NCI-H345 treated with DMSO at 0.1 percent for 48 hours (cell line): ENCODE results near the gene TNNT2.

Experiments used
- DNase-seq: peaks from one replicate; lab custom pipeline; 2025; ENCODE audit not compliant: unreplicated experiment; lab: John Stamatoyannopoulos, UW

TNNT2 gene

DNA sequence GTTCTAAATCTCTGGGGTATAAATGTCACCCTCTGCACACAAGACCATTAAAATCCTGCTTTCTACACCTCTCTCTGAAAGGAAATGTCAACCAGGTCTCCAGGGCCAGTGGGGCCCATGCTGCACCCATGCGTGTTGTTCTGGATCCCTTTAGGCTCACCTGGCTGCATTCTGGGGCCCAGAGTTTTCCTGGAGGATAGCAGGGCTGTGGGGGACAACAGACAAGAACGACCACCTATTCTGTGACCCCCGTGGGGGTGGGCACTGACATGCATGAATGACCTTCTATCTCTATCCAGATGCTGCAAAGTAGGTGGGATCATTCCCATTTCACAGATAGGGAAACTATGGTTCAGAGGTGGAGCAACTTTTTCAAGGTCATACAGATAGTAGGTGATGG, 41.6 kb downstream of the TNNT2 start:
- no peak for DNase-seq

DNA sequence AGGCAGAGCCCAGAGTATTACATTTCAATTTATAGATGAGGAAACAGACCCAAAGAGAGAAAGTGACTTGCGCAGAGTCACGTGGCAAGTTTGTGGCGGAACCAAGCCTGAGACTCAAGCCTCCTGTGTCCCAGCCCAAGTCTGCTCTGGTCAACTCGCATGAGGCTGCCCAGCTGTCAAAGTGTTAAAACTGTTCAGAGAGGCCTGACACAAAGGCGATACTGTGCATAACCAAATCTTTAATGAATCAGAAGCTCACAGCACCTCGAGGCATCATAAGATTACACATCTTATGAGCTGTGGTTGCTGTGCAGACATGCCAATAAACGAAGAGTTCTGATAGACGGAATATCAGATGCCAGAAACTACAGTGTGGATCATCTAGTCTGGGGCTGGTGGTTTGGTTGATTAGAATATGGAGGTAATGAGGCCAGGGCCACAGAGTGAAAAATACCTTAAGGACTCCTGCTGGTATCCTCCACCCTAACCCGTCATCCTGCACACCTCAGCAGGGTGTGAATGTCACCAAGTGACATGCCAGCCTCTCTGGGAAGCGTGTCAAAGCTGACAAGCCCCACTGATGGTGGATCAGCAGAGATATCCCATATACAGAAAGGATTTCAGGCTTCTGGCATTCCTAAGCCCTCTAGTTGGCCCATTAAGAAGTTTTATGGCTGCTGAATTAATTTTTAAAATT, 42.2 kb downstream of the TNNT2 start:
- no peak for DNase-seq

DNA sequence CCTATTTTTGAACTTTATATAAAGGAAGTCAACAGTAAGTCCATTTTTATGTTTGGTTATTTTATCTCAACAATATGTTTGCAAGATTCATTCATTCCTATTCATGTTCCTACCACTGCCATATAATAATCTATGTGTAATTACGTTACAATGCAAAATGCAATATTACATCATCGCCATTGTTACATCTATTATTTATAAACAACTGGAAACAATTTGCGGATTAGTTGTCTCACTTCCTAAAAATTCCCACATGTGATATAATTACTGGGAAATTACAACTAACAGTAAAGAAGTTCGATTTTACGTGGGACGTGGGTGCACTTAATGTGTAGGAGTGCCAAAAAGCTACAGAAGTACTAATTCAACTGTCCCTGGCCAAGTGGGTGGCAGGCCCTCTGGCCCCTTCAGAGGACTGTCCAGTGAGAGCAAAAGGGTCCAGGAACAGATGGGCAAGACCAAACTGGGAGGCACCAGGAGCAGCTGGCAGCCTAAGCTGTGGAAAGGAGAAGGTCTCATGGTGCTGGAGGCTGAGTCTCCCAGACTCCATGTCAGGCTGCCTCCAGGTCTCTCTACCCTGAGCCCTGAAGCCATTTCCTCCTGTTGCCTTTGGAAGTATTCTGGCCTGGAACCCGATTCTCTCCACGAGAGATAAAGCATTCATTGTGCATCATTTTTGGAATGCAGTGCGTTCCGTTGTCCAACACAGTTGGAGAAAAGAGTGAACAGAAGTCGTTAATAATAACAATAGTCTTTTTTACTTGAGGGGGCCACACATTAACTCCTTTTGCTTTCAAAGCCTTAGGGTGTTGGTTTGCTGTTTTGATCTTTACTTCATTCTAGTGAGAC, 42.9 kb downstream of the TNNT2 start:
- DNase-seq: no peak

DNA sequence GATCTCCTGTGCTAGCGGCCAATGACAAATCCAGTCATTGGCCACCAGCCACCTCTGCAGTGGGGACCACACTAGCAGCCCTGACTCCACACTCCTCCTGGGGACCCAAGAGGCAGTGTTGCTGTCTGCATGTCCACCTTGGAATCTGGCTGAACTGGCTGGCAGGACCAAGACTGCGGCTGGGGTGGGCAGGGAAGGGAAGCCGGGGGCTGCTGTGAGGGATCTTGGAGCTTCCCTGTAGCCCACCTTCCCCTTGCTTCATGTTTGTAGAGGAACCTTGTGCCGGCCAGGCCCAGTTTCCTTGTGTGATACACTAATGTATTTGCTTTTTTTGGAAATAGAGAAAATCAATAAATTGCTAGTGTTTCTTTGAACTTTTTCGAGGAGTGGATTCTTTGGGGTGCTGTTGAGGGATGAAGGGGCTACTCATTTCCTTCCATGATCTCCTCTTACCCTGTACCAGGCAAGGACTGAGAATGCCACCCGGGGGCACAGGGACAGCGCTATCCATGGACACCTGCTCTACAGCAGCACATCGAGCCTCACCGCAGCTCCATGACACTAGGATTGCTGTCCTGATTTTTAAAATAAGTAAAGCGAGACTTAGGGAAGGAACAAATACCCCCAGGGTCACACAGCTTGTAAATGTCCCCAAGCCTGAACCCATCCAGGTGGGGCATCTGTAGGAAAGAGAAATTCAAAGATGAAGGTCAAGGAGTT, 44.7 kb downstream of the TNNT2 start:
- no peak for DNase-seq

DNA sequence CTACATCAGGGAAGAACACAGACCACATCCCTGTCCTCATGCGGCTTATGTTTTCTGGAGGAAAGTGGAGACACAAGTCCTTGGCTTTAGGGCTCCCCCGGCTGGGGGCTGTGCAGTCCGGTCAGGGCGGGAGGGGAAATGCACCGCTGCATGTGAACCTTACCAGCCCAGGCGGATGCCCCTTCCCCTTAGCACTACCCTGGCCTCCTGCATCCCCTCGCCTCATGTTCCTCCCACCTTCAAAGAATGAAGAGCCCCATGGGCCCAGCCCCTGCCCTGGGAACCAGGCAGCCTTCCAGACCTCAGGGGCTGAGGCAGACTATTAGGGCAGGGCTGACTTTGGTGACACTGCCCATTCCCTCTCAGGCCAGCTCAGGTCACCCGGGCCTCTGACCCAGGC, 45.5 kb downstream of the TNNT2 start:
- no peak for DNase-seq

DNA sequence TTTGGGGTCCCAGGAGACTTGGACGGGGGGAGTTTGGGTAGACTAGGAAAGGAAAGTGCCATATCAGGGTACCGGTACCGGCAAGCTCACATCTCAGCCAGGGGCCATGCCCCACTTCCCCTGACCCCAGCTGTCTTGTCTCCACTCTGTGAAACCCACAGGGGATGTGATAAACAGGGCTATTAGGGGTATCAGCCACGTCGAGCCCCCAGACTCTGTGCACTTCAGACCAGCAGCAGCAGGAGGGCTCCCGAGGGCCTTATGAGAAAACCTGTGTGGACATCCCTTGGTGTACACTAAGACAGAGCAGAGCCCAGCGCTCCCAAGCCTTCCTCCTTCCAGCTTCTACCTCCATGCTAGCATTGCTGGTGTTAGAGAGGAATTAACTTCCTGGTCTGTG, 46.3 kb downstream of the TNNT2 start:
- DNase-seq: no peak

DNA sequence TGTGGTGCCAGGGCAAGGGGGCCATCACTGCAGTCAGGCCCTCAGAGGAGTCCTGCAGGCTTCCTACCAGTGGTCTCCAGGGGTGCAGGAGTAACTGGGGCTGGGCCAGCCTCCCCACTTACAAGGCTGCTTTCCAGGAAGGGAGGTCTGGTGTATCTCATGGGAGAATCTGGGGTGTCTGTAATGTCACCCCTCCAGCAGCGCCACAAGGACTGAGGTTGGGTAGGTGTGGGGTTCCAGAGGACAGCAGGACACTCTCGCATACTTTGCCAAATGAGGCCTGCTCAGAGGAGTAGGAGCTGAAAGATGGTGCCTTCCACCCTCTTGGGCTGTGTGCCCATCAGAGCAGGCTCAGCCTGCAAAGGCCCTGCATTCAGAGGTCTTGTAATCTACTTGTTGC, 46.9 kb downstream of the TNNT2 start:
- DNase-seq: no peak

DNA sequence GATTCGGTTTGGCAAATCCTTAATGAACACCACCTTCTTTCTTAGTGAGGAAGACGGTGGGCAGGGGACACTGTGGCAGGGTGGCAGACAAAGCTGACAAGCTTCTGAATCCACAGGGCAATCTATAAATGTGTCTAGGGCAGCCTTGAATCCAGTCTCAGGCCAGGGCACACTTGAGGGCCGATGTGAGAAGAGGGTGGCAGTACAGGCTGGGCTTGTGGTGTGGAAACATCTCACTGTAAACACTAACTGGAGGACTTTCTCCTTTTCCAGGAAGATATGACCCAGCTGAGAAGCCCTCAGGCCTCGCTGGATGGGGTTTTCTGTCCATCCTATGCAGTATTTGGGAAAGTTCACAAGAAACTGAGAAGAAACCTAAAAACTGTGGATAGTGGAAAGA, 47.7 kb downstream of the TNNT2 start:
- DNase-seq: no peak

DNA sequence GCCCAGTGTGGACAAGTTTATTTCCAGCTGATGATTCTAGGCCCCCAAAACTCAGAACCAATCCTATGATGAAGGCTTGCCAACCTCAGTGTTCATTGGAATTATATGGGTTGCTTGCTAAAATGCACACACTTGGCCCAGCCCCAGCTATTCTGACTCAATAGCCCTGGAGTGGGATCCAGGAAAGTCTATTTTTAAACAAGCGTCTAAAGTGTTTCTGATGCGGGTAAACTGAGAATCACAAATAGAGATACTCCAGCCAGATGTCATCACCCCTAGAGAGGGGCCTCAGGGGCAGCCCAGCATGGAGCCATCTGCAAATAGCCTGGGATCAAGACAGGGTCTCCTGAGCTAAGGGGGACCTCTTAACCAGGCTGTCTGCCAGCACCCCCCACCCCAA, 48.2 kb downstream of the TNNT2 start:
- DNase-seq: no peak

DNA sequence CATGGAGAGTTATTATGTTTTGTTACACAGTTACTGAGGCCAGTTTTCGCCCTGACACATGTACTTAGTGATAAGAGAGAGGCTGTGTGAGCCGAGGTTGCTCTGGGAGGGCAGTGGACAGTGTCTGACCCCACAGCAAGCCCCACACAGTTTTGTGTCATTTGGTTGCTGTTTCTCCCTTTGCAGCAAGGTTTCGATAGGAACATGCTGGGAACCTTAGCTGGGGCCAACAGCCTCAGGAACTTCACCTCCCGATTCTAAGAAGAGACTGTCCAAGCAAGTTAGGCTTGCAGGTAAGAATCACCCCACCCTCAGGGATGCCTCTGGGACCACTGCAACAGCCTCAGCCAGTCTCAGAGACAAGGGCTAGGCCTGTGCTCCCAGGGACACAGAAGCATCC, 48.9 kb downstream of the TNNT2 start:
- DNase-seq: no peak

DNA sequence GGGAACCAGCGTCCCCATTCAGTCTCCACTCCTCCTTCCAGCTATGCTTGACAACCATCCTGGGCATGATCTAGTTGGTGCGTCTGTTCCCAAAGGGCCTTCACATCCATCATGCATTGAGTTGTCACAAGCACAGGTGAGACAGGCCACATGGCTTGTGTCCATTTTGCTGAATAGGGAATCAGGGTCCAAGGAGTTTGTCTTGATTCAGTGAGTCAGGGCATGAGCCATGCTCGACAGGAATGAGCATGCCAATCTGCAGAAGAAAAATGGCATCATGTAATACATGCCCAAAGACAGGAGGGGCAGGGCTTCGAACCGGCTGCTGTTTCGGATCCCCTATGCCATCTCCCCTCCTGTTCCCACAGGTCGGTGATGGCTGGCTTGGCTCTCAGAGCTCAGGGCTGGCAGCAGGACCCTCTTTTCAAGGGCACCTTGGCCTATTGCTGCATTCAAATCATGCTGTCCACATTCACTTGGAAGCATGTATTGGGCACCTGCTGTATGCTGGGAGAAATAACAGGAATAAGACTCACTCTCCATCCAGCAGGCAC, 49.7 kb downstream of the TNNT2 start:
- no peak for DNase-seq

DNA sequence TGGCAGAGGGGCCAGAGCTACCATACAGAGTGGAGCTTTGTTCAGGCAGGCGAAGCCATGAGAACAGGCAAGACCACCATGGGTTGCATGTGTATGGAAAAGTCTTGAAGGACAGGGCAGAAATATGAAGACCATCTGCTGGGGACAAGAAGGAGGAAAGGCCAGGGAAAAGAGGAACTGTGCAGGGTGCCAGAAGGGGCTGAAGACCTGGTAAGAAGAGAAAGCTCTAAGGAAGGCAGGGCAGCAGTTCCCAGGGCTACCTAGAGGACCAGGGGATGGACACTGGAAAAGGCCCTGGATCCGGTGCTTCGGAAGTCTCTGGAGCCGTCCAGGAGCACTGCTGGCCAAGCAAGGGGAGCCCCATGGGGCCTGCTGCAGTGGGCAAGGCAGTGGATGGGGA, 50.8 kb downstream of the TNNT2 start:
- no peak for DNase-seq

DNA sequence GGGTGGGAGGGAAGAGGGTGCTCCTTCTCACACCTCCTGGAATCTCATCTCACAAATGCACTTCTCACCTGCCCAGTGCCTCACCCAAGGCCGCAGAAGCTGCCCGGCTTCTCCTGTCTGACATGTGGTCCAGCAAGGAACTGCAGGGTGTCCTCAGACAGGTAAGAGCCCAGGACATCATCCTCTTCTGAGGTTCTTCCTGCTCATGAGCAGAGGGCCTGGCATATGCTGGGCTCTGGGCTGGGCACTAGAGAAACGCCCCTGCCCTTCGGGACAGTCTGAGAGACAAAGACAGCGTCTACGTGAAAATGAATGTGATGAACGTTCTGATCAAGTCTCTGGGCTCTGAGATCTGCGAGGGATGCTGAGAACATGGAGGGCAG, 51.8 kb downstream of the TNNT2 start:
- DNase-seq: no peak

DNA sequence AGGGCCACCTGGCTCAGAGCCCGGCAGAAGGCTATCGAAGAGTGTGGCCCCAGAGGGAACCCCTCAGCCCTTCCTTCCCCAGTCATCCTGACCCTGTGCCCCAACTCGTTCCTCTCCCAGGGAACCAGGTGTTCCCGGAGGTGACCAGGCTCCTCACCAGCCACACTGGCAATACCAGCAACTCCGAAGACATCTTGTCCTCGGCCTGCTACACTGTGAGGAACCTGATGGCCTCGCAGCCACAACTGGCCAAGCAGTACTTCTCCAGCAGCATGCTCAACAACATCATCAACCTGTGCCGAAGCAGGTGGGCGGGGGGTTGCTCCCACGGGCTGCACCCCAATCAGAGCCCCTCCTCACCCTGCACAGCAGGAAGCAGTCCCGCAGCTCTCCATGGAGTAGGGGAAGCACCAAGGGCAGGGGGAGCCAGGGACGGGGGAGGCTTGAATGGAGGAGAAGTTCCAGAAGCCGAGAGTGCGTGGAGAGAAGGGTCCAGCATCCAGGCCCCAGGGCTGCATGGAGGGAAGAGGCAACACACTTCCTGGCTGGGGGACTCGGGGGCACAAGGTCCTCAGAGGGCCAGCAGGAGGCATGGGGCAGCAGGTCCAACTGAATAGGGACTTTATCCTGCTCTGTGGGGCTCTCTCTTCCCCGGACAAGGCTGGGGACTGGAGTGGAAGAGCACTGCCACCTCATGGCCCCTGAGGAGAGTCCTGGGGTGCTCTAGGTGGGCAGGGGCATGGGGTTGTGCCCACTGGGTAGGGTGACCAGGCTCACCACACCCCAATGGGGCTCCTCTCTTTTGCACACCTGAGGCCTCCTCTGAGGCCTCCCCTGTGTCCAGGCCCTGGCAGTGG, 52.4 kb downstream of the TNNT2 start:
- no peak for DNase-seq

DNA sequence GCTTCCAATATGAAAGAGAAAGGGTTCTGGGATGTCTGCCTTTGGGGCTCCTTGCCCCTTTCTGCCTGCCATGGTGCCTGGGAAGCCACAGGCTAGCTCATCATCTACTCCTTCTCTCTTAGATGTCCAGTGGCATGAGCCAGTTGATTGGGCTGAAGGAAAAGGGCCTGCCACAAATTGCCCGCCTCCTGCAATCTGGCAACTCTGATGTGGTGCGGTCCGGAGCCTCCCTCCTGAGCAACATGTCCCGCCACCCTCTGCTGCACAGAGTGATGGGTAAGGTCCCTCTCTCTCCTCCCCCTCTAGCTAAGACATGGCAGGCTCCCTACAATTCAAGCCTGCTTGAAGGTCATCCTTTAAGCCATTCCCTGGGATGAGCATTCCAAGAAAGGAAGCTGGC, 53.2 kb downstream of the TNNT2 start:
- DNase-seq: no peak

DNA sequence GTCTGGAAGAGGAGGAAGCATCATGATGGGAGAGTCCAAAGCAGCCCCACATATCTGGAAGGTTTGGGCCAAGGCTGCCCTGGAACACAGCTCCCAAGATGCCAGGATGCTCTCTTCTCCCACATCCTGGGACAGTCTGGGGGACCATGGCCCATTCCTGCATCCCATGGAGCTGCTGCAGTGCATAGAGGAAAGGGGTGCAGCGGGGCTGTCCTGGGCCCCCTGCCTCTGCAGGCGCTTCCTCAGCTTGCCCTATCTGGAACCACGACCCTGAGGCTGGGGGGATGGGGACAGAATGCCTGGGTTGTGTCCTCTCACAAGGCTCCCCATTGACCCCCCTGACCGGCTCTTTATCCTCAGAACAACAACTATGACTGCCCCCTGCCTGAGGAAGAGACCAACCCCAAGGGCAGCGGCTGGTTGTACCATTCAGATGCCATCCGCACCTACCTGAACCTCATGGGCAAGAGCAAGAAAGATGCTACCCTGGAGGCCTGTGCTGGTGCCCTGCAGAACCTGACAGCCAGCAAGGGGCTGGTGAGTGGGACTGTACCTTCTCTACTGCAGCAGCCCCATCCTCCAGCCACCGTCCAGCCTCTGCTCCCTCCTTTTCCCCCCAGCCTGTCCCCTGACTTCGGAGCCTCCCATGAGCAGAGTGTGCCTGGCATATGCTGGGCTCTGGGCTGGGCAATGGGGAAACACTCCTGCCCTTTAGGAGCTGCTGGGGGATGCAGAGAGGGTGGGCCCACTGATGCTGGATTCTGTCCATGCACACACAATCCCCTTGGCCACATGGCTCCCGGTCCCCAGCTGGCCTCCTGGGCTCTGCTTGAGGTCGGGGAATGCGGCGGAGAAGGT, 54.6 kb downstream of the TNNT2 start:
- DNase-seq: no peak

DNA sequence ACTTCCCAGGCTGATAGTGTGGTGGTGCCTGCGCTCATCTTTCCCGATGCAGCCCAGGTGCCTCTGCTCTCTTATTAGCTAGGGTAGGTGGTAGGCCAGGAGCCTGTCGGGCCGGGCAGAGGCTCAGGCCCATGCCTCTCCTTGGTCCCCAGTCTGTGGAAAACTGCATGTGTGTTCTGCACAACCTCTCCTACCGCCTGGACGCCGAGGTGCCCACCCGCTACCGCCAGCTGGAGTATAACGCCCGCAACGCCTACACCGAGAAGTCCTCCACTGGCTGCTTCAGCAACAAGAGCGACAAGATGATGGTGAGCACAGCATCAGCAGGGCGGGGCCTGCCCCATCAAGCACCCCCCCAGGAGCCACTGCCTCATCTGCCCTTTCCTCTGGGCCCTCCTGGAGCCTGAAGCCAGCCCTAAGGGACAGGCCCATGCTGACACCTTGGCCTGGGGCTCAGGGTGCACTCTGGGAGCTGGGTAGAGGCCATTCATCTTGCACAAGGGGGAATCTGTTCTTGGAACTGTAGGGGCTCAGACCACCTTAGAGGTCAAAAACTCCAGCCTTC, 55.6 kb downstream of the TNNT2 start:
- DNase-seq: no peak

DNA sequence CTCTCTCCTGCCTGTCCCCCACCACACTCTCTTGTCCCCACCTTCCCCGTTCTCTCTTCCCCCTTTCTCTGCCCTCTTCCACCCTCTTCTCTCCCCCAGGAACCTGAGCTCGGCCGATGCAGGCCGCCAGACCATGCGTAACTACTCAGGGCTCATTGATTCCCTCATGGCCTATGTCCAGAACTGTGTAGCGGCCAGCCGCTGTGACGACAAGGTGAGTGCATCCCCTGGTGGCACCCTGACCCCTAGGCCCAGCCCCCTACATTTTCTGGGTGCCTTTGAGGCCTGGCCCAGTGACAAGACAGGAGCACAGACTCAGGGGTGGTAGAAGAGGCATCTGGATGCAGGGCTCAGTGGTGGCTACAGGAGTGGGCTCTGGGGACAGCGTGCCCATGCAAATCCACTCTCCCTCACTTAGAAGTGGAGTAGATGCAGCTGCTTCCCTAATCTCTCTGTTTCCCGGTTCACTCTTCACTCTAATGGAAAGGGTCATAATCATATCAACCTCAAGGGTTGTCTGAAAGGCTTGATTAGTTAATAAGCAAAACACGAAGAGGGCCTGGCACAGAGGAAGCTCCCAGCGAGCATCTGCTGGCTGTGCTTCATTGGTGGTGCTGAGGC, 57.2 kb downstream of the TNNT2 start:
- DNase-seq: no peak

DNA sequence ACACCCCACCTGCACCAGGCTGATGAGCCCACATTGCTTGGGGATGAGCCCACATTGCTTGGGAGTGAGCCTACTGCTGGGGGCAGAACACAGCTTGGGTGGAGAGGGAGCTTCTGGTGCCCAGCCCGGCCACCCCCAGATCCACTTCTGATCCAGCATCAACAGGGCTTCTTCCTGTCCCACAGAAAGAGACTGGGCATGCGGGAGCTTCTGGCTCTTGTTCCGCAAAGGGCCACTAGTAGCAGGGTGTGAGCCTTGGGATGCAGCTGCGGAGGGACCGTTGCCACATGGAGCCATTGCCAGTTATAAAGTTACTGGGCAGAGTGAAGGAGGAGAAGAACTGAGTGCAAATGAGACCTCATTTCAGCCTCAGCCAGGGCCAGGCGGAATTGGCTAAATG, 57.8 kb downstream of the TNNT2 start:
- no peak for DNase-seq
